GM18873 (cell line): ENCODE results near the gene TFEB.

Experiments
- ATAC-seq: cut with Tn5 transposase; IDR thresholded peaks from one replicate; pipeline ENCODE4 v1.9.1; 2021; ENCODE audit warnings: mild to moderate bottlenecking, moderate library complexity, moderate number of reproducible peaks; ENCODE audit not compliant: unreplicated experiment, low FRiP score

Gene TFEB

DNA sequence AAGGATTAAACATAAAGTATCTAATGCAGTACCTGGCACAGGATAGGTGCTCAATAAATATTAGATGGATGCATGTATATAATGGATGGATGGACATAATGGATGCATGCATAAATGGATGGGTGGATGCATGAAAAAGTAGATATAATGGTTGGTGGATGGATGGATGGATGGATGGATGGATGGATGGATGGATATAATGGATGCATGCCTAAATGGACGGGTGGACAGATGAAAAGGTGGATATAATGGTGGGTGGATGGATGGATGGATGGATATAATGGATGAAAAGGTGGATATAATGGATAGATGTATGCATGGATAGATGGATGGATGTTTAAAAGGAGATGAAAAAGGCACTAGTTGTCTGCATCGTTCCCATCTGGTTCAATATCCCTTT lies 26.0 kb downstream of the TFEB start:
- no peak for ATAC-seq

GRCh38 chr6:41708856-41709255 lies 26.6 kb downstream of the TFEB start:
- no peak for ATAC-seq

DNA sequence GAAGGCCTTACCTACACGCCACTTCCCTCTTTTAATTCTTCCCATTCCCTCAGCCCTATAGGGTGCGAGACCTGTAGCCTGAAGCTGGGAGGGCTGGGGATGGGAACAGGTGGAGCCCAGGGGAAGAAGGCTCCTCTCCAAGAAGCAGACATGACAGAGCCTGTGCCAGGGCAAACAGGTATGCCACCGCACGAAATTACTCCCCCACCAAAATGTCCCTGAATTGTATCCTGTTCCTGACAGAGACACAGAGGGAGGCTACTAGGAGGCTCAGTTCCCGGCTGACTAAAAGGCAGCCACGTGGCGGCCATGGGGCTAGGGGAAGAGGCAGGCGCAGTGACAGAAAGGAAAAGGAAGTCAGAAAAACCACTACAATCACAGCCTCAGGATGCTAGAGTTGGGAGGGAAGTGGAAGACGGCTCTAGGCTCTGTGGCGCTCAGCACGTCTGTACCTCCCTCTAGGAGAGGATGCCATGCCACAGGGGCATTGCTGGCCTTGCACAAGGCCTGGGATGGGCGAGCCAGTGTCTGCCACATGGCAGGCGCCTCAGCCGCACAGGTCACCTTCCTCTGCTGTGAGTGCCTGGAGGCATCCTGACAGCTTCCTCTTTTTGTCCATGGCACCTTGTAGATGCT lies 27.7 kb downstream of the TFEB start:
- no peak for ATAC-seq

DNA sequence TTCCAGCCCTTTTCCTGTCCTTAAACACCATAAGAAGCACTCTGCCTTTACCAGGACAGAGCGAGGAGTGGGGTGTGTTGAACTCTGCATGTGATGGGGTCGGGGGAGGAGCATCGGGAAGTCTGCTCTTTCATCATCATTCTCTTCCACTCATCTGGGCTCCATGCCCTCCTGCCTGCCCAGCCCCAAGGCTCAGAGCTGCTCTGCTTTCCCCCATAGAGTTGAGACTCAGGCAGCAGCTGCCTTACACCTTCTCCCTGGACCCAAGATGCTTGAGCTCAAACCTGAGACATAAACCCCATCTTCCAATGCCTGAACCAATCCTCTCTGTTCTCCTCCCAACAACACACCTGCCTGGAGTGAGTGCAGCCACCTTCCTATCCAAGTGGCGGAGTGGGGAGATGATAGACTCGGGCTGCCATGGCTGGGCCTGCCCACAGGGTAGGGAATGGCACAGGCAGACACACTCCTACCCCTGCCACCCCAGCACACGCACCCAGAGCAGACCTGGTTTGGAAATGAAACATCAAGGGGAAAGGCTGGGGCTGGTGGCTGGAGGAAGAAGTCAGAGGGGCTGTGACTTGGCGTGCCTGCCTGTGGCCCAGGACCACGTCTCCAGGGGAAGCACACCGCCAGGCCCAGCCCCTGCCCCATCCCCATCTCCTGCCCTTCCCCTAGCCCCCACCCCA lies 28.4 kb downstream of the TFEB start:
- ATAC-seq, result no peak

- ATAC-seq, result peak; percentile 69
These were observed 29.2 kb downstream of the TFEB start for GRCh38 chr6:41705996-41706835.

DNA sequence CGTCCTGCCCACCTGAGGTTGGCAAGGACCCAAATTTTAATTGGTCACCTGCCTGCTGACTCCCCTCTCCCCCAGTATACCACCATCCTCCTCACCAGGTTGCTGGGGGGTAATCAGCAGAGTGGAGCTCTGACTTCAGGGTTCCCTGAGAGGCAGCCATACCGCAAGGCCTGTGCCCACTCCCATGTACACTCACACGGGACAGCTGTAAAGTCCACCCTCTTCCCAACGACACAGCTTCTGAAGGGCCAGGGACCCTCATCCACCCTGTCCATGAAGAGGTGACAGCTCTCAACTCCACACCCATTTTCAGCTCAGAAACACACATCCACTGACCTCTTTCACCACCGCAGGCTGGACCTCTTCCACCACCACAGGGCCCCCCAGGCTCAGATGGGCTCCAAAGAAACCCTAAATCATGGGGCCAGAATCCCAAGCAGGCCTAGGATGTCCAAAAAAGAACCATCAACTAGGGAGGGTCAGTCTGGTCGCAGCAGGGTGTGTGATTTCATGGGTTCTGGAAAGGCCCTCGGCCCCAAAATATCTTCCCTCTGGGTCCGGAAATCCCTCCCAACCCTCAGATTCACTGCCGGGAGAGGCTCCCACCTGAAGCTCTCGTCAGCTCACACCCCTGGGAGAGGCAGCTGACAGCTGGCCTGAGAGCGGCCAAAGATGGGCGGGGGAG lies 30.0 kb downstream of the TFEB start:
- peak; percentile 1 for ATAC-seq

DNA sequence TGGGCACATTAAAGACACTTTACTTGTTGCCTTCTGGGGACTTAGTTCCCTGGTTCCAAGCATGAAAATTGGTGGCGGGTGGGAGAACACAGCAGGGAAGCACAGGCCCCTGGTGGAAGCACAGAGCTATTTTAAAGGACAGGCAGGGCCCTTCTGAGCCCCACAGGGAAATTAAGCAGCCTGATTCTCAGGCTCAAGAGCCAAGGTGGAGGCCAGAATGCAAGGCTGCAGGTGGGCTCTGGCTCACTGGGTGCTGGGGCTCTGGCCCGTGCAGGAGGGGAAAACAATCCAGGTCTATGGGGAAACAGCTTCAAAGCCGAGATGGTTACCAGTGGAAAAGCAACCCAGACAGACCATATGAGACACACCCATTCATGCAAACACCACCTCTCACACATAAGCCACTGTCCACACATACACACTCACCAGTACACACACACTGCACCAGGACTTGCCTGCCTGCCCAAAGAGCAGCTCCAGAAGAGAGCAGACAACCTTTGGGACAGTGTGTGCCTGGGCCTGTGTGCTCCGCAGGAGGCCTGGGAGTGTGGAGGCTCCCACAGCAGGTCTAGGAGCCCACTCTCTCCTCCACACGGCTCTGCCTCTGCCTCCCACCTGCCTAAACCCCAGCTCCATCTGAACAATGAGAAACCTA lies 30.6 kb downstream of the TFEB start:
- no peak for ATAC-seq

DNA sequence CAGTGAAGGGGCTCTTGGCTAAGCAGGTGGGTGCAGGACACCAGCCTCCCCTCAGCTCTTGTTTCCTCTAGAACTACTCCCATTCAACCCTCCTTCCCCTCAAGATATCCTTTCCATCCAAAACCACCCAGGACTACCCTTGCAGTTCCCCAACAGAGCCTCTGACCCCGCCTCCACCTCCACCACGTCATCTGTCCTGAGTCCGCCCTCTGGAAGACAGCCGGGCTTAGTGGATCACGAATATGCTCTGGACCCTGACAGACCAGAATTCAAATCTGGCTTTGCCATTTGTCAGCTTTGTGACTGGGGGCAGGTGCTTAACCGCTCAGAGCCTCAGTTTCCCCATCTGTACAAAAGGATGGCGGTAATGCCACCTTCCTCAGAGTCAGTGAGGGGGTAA lies 31.4 kb downstream of the TFEB start:
- no peak for ATAC-seq

DNA sequence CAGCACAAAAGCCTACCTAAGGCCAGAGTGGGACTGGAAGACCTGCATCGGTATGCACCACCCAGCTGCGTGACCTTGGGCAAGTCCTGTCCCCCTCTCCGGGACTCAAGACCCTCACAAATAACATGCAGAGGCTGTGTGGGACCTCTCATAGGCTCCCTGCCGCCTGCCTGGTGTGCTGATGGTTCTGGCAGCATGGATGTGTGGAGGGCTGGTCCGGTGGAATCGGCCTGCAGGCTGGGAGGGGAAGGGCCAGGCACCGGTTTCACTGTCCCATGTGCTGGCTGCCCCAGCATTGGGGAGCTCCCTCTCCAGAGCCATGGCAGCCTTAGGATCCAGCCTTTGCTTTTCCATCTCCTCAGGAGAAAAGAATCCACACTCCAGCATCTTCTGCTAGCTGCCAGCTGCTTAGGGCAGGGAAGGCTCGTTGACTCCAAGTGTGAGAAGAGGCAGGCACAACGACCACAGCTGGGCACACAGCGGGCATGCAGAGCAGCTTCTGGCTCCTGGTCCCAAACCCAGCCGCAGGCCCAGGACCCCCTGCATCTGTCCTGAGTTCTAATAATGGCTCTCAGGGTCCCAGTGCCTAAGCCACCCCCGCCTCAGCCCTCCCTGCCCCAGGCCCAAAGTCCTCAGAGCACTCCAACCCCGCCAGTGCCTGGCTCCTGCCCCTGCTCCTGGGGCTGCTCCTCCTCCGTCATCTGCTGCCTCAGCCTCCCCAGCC lies 32.5 kb downstream of the TFEB start:
- no peak for ATAC-seq

DNA sequence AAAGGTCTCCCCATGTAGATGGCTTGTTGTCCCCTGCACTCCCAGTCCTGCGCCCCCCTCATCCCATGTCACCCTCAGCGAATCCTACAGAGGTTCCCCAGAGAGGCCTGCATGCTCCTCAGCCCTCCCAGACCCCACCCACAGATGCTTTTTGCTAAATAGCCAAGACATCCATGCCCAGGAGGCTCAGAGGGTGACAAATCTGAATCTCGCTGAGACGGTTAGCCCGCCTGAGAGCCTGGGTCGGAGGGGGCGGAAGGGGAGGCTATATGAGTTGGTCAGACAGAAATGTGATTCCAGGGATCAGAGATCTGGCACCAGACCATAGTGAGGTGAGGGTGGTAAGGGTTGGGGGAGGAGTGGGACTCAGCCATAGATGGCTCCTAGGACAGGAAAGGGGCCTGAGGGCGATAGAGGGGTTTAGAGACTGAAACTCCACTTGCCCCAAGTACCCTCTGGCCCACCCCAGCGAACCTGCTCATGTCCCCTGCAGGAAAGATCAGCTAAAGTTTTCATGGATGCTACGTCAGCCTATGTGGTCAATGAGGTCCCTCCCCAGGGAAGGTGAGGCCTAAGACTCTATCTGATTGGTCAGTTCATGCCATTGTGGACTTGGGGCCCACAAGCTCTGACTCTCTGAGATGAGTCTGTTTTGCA lies 33.2 kb downstream of the TFEB start:
- ATAC-seq, result no peak

- ATAC-seq, result no peak
These were observed 34.7 kb downstream of the TFEB start for GRCh38 chr6:41700463-41701347.

GRCh38 chr6:41699063-41699462 lies 36.3 kb downstream of the TFEB start:
- no peak for ATAC-seq

DNA sequence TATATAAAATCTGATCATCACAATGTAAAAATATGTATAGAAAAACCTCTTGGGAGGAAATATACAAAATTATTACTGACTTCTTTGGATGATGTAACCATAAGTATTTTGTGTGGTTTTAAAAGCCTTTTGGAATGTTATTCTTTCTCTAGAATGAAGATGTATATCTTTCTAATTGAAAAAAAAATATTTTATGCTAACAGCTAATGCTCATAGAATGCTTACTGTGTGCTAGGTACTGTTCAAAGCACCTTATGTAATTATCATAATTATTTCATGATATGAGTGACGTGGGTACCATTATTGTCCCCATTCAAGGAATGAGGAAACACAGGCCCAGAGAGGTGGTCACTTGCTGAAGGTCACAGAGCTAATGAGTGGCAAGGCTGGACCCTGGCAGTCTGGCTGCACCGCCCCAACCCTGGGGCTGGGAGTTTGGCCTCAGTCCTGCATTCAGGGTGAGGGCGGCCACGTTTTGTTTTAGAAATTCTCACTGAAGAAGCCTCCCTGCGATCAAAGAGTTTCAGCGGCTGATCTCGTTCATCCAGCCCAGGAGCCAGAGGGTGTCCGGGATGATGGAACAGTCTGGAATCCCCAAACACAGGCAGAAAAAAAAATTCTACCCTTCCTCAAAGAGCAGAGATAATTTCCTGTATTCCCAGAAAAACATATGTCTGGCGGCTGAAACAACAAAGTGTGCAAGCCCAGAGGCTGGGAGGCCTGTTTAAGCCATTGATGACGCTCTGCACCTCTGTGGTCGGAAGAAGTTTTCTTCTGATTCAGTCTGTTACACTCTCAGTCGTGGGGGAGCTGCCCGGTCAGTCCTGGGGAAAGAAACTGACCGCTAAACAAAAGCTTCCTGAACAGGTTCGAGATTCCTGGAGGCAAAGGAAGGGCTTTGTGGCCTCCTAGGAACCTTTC lies 37.3 kb downstream of the TFEB start:
- no peak for ATAC-seq

- no peak for ATAC-seq
These were observed 38.6 kb downstream of the TFEB start for GRCh38 chr6:41696788-41697187.

DNA sequence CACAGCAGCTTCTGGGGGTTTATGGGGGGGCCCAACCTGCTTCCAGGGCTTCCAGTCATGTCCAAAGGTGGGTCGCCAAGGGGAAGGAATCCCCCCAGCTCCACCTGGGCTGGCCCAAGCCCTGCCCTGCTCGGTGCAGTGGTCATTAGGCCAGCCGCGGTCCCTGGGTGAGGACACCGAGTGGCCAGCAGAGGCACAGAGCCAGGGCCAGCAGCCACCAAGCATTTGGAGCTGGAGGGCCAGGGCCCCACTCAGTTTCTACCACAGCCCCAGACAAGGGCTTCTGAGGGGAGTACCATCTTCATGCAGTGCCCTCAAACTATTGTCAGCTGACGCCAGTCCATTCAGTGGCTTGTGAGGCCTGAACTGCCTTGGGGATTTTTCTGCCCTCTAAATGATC lies 39.6 kb downstream of the TFEB start:
- ATAC-seq, result no peak

DNA sequence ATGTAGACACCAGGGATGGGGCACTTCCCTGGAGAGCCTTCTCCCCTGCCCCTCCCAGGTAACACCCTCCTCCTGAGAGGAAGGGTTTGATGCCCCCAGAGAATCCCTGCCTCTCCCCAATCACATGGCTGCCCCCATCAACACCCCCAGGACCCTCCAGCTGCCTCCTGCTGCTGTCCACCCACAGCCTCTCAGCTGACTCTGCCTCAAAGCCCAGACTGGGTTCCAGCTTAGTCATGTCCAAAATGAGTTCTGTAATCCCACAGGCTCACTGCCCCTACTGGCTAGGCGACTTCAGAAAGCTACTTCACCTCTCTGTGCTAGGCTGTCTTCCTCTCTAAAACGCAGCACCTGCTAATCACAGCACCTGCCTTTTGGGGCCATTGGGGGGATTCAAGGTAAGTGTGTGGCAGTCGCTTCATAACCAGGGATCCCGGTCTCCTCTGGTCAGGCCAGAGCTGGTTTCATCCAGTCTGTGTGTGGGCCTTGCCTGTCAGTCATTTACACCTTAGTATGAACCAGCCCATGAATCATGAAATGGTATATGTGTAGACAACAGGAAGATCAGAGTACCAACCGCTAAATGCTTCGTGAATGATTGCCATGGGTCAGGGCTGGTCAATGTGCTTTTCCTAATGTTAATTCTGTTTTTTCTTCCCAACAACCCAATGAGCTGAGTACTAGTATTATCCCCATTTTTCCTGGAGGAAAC lies 40.4 kb downstream of the TFEB start:
- no peak for ATAC-seq
